Right atrium auricular region (tissue), 2 donors: ENCODE results near the gene UBASH3B. TPM values are rescaled to one million over a fixed set of nuclear protein-coding genes. Genes with fewer than 3 reads are reported as not detected.

Experiments used
- DNase-seq: peaks from one replicate; pipeline ENCODE4 v3.0.0-alpha.2; 2019; ENCODE audit warnings: low spot score
- H3K27ac ChIP-seq, 2 donors: fragments of 200-600 bp; sonication (generic); 1 replicate in 1 of 2; 2 replicates in 1 of 2; pipeline ENCODE4 v1.5.1; 2016 to 2019
- H3K27me3 ChIP-seq, 2 donors: fragments of 200-600 bp; sonication (generic); one replicate each; pipeline versions ENCODE4 v1.5.1 to v1.6.0; 2017 to 2019
- H3K36me3 ChIP-seq: fragments of 200-600 bp; sonication (generic); one replicate; pipeline ENCODE4 v1.5.1; 2016
- H3K4me1 ChIP-seq, 2 donors: fragments of 200-600 bp; sonication (generic); one replicate each; pipeline versions ENCODE4 v1.5.1 to v1.6.0; 2017 to 2019
- H3K4me3 ChIP-seq, 2 donors: fragments of 200-600 bp; sonication (generic); 1 replicate in 1 of 2; 2 replicates in 1 of 2; pipeline ENCODE4 v1.5.1; 2017 to 2019; ENCODE audit warnings: mild to moderate bottlenecking in 1 of 2, moderate library complexity in 1 of 2
- H3K9me3 ChIP-seq, 2 donors: fragments of 200-600 bp; sonication (generic); one replicate each; pipeline ENCODE4 v1.5.1; 2019
- total RNA-seq, 2 donors: library from RNA; depleted of rRNA; stranded (reverse); fragments of >200 nt; gene quantifications; one replicate each; pipeline ENCODE4 v1.1.0, GENCODE V29; 2016
- TF ChIP-seq, protein P1 (sequence below), 2 donors: fragments of 200-600 bp; sonication (generic); IDR thresholded peaks; one replicate each; pipeline ENCODE4 v1.5.1; 2019; ENCODE audit warnings: antibody characterized with exemption in 2 of 2

Gene UBASH3B
- total RNA-seq, 2 donors from 2014 or later = 1.7 to 1.8 TPM

- TF ChIP-seq, protein P1, sequence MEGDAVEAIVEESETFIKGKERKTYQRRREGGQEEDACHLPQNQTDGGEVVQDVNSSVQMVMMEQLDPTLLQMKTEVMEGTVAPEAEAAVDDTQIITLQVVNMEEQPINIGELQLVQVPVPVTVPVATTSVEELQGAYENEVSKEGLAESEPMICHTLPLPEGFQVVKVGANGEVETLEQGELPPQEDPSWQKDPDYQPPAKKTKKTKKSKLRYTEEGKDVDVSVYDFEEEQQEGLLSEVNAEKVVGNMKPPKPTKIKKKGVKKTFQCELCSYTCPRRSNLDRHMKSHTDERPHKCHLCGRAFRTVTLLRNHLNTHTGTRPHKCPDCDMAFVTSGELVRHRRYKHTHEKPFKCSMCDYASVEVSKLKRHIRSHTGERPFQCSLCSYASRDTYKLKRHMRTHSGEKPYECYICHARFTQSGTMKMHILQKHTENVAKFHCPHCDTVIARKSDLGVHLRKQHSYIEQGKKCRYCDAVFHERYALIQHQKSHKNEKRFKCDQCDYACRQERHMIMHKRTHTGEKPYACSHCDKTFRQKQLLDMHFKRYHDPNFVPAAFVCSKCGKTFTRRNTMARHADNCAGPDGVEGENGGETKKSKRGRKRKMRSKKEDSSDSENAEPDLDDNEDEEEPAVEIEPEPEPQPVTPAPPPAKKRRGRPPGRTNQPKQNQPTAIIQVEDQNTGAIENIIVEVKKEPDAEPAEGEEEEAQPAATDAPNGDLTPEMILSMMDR (IDR thresholded peaks at IDR 0.05) = no peak
- H3K9me3 ChIP-seq = no peaks in the 10 kb centered on the region
These were observed 120.3 kb downstream of the UBASH3B start for GRCh38 chr11:122775675-122776271.

GRCh38 chr11:122776546-122776945, 121.0 kb downstream of the UBASH3B start:
- DNase-seq = no peak
- H3K9me3 ChIP-seq = no peaks in the 10 kb centered on the region
- TF ChIP-seq, protein P1 (IDR thresholded peaks at IDR 0.05) = no peak
- H3K4me1 ChIP-seq = peaks cover 0 to 10% of the 10 kb centered on the region in 2 donors
- H3K36me3 ChIP-seq = no peaks in the 10 kb centered on the region
- no peak overlapping the region for H3K27ac ChIP-seq
- no peak overlapping the region for H3K4me3 ChIP-seq
- H3K27me3 ChIP-seq = no peaks in the 10 kb centered on the region

More at GRCh38 chr11:122775675-122776271, 120.3 kb downstream of the UBASH3B start:
- no peak overlapping the region for H3K4me3 ChIP-seq
- no peaks in the 10 kb centered on the region for H3K27me3 ChIP-seq
- peaks cover 0 to 4% of the 10 kb centered on the region in 2 donors for H3K4me1 ChIP-seq
- no peak overlapping the region for H3K27ac ChIP-seq
- no peaks in the 10 kb centered on the region for H3K36me3 ChIP-seq
- no peak for DNase-seq

DNA sequence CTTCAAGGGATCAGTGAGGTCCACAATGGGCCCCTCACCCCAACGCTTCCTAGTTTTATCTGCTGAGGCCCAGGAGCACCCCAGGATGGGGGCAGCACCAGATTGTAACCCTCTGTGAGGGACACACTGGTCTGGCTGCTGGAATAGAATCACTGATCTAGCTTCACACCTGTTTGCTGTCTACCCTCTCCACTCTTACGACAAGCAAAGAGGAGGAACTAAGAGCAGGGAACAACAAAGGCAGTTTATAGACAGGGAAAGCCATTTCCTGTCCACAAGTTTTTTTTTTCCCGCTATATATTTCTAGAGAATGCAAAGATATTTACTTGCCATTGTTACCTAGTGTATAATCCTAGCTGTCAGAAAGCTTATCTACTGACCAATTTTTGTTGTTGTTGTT, 121.8 kb downstream of the UBASH3B start:
- H3K4me1 ChIP-seq = peaks cover 0 to 10% of the 10 kb centered on the region in 2 donors
- DNase-seq = no peak
- no peak overlapping the region for H3K27ac ChIP-seq
- no peaks in the 10 kb centered on the region for H3K27me3 ChIP-seq
- H3K9me3 ChIP-seq = no peaks in the 10 kb centered on the region
- H3K4me3 ChIP-seq = no peak overlapping the region
- H3K36me3 ChIP-seq = no peaks in the 10 kb centered on the region
- TF ChIP-seq, protein P1 (IDR thresholded peaks at IDR 0.05) = no peak

- Histone ChIP-seq H3K4me3 (no peak overlapping the region), H3K27me3 (no peaks in the 10 kb centered on the region), H3K27ac (no peak overlapping the region), H3K4me1 (peaks cover 0 to 10% of the 10 kb centered on the region in 2 donors), H3K36me3 (no peaks in the 10 kb centered on the region), H3K9me3 (no peaks in the 10 kb centered on the region)
- TF ChIP-seq, protein P1 (IDR thresholded peaks at IDR 0.05) = no peak
- DNase-seq = no peak
These were observed 122.6 kb downstream of the UBASH3B start for GRCh38 chr11:122778148-122778547.

DNA sequence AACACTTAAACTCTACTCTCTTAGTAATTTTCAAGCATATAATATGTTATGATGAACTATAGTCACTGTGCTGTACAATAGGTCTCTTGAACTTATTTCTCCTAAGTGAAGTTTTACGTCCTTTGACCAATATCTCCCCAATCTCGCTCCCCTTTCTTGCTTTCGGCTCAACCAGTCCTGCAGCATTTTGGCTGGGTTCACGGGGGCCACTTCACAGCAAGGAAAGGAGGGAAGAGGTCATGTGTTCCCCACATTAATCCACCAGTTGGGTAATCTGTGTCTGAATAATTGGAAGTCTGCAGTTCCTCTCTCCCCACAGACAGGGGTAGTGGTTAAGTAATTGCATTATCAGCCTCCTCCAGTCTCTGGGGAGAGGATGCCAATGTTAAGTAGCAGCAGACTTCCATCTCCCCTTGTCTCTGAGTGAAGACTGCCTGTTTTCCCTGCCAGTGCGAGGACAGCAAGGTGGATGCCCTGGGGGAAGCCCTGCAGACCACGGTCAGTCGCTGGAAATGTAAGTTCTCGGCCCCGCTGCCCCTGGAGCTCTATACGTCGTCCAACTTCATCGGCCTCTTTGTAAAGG, 123.6 kb downstream of the UBASH3B start:
- Histone ChIP-seq H3K27ac (no peak overlapping the region), H3K27me3 (no peaks in the 10 kb centered on the region), H3K4me3 (no peak overlapping the region), H3K36me3 (no peaks in the 10 kb centered on the region), H3K4me1 (peaks cover 0 to 11% of the 10 kb centered on the region in 2 donors), H3K9me3 (no peaks in the 10 kb centered on the region)
- TF ChIP-seq, protein P1 (IDR thresholded peaks at IDR 0.05) = no peak
- DNase-seq = no peak
